GM23338 (cell line): ENCODE results near the gene DGKG. TPM values are rescaled to one million over a fixed set of nuclear protein-coding genes. Genes with fewer than 3 reads are reported as not detected.

Source experiments
- ATAC-seq: fragments of 200-7000 bp; cut with Tn5 transposase; 3 replicates; pipeline ENCODE4 v1.9.1; 2020
- DNase-seq: peaks from one replicate; pipeline ENCODE4 v3.0.0-alpha.2; 2015; ENCODE audit warnings: low spot score
- H2AFZ ChIP-seq: fragments of 200-600 bp; sonication (generic); 2 replicates; pipeline ENCODE4 v1.8.0; 2016; ENCODE audit warnings: antibody characterized with exemption, mild to moderate bottlenecking, moderate library complexity
- H3F3A ChIP-seq: fragments of 200-600 bp; sonication (generic); replicated peaks from 2 replicates; pipeline ENCODE4 v1.8.0; 2017; ENCODE audit warnings: antibody characterized with exemption, mixed run types, low read depth
- H3K27ac ChIP-seq: fragments of 200-600 bp; sonication (generic); 2 replicates; pipeline ENCODE4 v1.6.1; 2016; ENCODE audit warnings: low read depth
- H3K27me3 ChIP-seq: fragments of 200-600 bp; sonication (generic); 2 replicates; pipeline ENCODE4 v1.8.0; 2016; ENCODE audit warnings: mild to moderate bottlenecking, mixed run types, moderate library complexity; ENCODE audit not compliant: insufficient read depth
- H3K36me3 ChIP-seq: fragments of 200-600 bp; sonication (generic); 2 replicates; pipeline ENCODE4 v1.8.0; 2016; ENCODE audit warnings: mild to moderate bottlenecking; ENCODE audit not compliant: insufficient read depth
- H3K4me1 ChIP-seq: fragments of 200-600 bp; sonication (generic); 2 replicates; pipeline ENCODE4 v1.8.0; 2016; ENCODE audit warnings: mild to moderate bottlenecking, moderate library complexity; ENCODE audit not compliant: insufficient read depth
- H3K4me2 ChIP-seq: fragments of 200-600 bp; sonication (generic); 2 replicates; pipeline ENCODE4 v1.7.1; 2017; ENCODE audit warnings: mixed run types
- H3K4me3 ChIP-seq: fragments of 200-600 bp; sonication (generic); 2 replicates; pipeline ENCODE4 v1.6.1; 2016; ENCODE audit warnings: mixed run types
- H3K79me2 ChIP-seq: fragments of 200-600 bp; sonication (generic); replicated peaks from 2 replicates; pipeline ENCODE4 v1.8.0; 2017; ENCODE audit warnings: mild to moderate bottlenecking; ENCODE audit not compliant: insufficient read depth
- H3K9me2 ChIP-seq: fragments of 200-600 bp; sonication (generic); 2 replicates; pipeline ENCODE4 v1.8.0; 2017; ENCODE audit not compliant: insufficient read depth
- H4K20me1 ChIP-seq: fragments of 200-600 bp; sonication (generic); replicated peaks from 2 replicates; pipeline ENCODE4 v1.8.0; 2017; ENCODE audit warnings: mild to moderate bottlenecking; ENCODE audit not compliant: insufficient read depth
- H3K27ac Mint-ChIP-seq: 2 replicates; pipeline ENCODE4 v1.8.0; 2020; ENCODE audit warnings: inconsistent platforms, mild to moderate bottlenecking, moderate library complexity, mixed read lengths
- H3K27me3 Mint-ChIP-seq: 3 replicates; pipeline ENCODE4 v1.8.0; 2022; ENCODE audit warnings: low read depth, mild to moderate bottlenecking, moderate library complexity, mixed read lengths, inconsistent platforms; ENCODE audit not compliant: insufficient read depth, poor library complexity
- H3K36me3 Mint-ChIP-seq: 3 replicates; pipeline ENCODE4 v1.8.0; 2021; ENCODE audit warnings: low read depth, mild to moderate bottlenecking, inconsistent platforms, moderate library complexity, mixed read lengths
- H3K4me1 Mint-ChIP-seq: 3 replicates; pipeline ENCODE4 v1.8.0; 2020; ENCODE audit warnings: mild to moderate bottlenecking, inconsistent platforms, mixed read lengths
- H3K4me3 Mint-ChIP-seq: 3 replicates; pipeline ENCODE4 v1.8.0; 2021; ENCODE audit warnings: moderate library complexity, mild to moderate bottlenecking, inconsistent platforms, mixed read lengths
- H3K9me3 Mint-ChIP-seq: 3 replicates; pipeline ENCODE4 v1.8.0; 2020; ENCODE audit warnings: moderate library complexity, mild to moderate bottlenecking, inconsistent platforms, mixed read lengths
- CREB1 ChIP-seq: fragments of 250-450 bp; sonication (Bioruptor Pico); IDR thresholded peaks from 2 replicates; pipeline ENCODE4 v1.5.0; 2020; ENCODE audit warnings: low read depth, mild to moderate bottlenecking, moderate library complexity
- CTCF ChIP-seq, 2 experiments: fragments of 200-600 bp in 1 of 2; sonication (generic) in 1 of 2; conservative IDR thresholded peaks; 2 replicates each; pipeline versions ENCODE4 v1.5.1 to v1.6.1; 2016 to 2017; ENCODE audit warnings: antibody characterized with exemption in 2 of 2, low read depth in 2 of 2, mild to moderate bottlenecking in 2 of 2, moderate library complexity in 1 of 2
- ETS1 ChIP-seq: IDR thresholded peaks from 2 replicates; pipeline ENCODE4 v1.6.1; 2016; ENCODE audit warnings: antibody characterized with exemption
- EZH2 ChIP-seq: fragments of 200-600 bp; sonication (generic); IDR thresholded peaks from one replicate; pipeline ENCODE4 v1.8.0; 2017; ENCODE audit warnings: antibody characterized with exemption, mild to moderate bottlenecking, low read depth; ENCODE audit not compliant: unreplicated experiment
- JUNB ChIP-seq: IDR thresholded peaks from one replicate; pipeline ENCODE4 v1.6.1; 2016; ENCODE audit warnings: antibody characterized with exemption; ENCODE audit not compliant: unreplicated experiment
- NANOG ChIP-seq: IDR thresholded peaks from 2 replicates; pipeline ENCODE4 v1.6.1; 2016; ENCODE audit warnings: antibody characterized with exemption, borderline replicate concordance
- POLR2AphosphoS5 ChIP-seq: IDR thresholded peaks from 2 replicates; pipeline ENCODE4 v1.6.1; 2016; ENCODE audit warnings: antibody characterized with exemption, low read depth
- STAT1 ChIP-seq: IDR thresholded peaks from one replicate; pipeline ENCODE4 v1.6.1; 2016; ENCODE audit warnings: antibody characterized with exemption; ENCODE audit not compliant: unreplicated experiment
- ZNF462 ChIP-seq: fragments of 250-450 bp; sonication (Bioruptor Pico); IDR thresholded peaks from 2 replicates; pipeline ENCODE4 v1.5.0; 2020; ENCODE audit warnings: mild to moderate bottlenecking, moderate library complexity
- polyA plus RNA-seq: library from polyadenylated mRNA; unstranded; fragments of >200 nt; fragmentation: Nextera tagmentation; extraction: Ambion mirVana; gene quantifications from 2 replicates; pipeline ENCODE4 v1.2.1, GENCODE V29; 2016
- total RNA-seq: library from RNA; depleted of rRNA; stranded (reverse); fragments of >200 nt; shearing (Covaris generic); gene quantifications from 2 replicates; pipeline ENCODE4 v1.2.3, GENCODE V29; 2014

Gene DGKG
- total and polyA plus RNA-seq, 2 experiments from 2014 or later, result 0.14 to 0.31 TPM

- H3K36me3 ChIP-seq, result no peaks in the 10 kb centered on the region
- Mint-ChIP-seq H3K9me3 (no peaks in the 10 kb centered on the region), H3K4me3 (no peak overlapping the region), H3K4me1 (peaks cover 4% of the 10 kb centered on the region; the same call in 1 of the 3 replicates), H3K27ac (no peak overlapping the region), H3K27me3 (no peaks in the 10 kb centered on the region), H3K36me3 (no peaks in the 10 kb centered on the region)
- DNase-seq, result no peak
- H3F3A ChIP-seq, result no peaks in the 10 kb centered on the region
- H3K4me1 ChIP-seq, result no peaks in the 10 kb centered on the region
- no peaks in the 10 kb centered on the region for H3K27me3 ChIP-seq
- H3K4me2 ChIP-seq, result no peak overlapping the region
- no peak overlapping the region for H2AFZ ChIP-seq
- no peak for ATAC-seq
- TF ChIP-seq ETS1, result no peak
- no peak for TF ChIP-seq CREB1
- H4K20me1 ChIP-seq, result no peaks in the 10 kb centered on the region
- H3K9me2 ChIP-seq, result no peaks in the 10 kb centered on the region
- H3K4me3 ChIP-seq, result no peak overlapping the region
- no peak overlapping the region for H3K27ac ChIP-seq
- H3K79me2 ChIP-seq, result no peaks in the 10 kb centered on the region
Observed at GRCh38 chr3:186164696-186165095, 197.3 kb downstream of the DGKG start.

- H3K9me2 ChIP-seq, result no peaks in the 10 kb centered on the region
- H3K27me3 ChIP-seq, result no peaks in the 10 kb centered on the region
- H3K4me3 ChIP-seq, result no peak overlapping the region
- H3K27ac ChIP-seq, result no peak overlapping the region
- H3K27ac Mint-ChIP-seq, result no peak overlapping the region
- ATAC-seq (no peak), DNase-seq (no peak)
- no peaks in the 10 kb centered on the region for H3K36me3 Mint-ChIP-seq
- H4K20me1 ChIP-seq, result no peaks in the 10 kb centered on the region
- no peaks in the 10 kb centered on the region for H3K36me3 ChIP-seq
- H3K79me2 ChIP-seq, result no peaks in the 10 kb centered on the region
- H3K4me1 ChIP-seq, result no peaks in the 10 kb centered on the region
- H3K4me1 Mint-ChIP-seq, result peaks cover 4% of the 10 kb centered on the region; the same call in 1 of the 3 replicates
- H2AFZ ChIP-seq, result no peak overlapping the region
- no peaks in the 10 kb centered on the region for H3K9me3 Mint-ChIP-seq
- no peaks in the 10 kb centered on the region for H3F3A ChIP-seq
- H3K4me3 Mint-ChIP-seq, result no peak overlapping the region
- no peak overlapping the region for H3K4me2 ChIP-seq
- H3K27me3 Mint-ChIP-seq, result no peaks in the 10 kb centered on the region
- TF ChIP-seq NANOG (no peak), STAT1 (no peak), ZNF462 (CRISPR knock-in tag) (no peak), EZH2 (no peak), CTCF (conservative IDR thresholded peaks at IDR 0.05; ENCODE audit: low read depth in 2 of 2) (no peak), POLR2AphosphoS5 (no peak), ETS1 (no peak), JUNB (no peak)
Observed at GRCh38 chr3:186162221-186162620, 199.8 kb downstream of the DGKG start.
